NCI-H1694 (cell line): ENCODE results near the gene CCR6.
"Not testable (repeated sequence)": the region's sequence is repeated elsewhere in the genome, so short reads cannot be mapped to it uniquely, and the experiment has no call there.

ENCODE experiments used
- DNase-seq: peaks from one replicate; lab custom pipeline; 2025; lab: John Stamatoyannopoulos, UW

The CCR6 gene

GRCh38 chr6:167172011-167172410, 49.1 kb downstream of the CCR6 start:
- not testable (repeated sequence) for DNase-seq

GRCh38 chr6:167177271-167177670, 54.4 kb downstream of the CCR6 start:
- not testable (repeated sequence) for DNase-seq

DNA sequence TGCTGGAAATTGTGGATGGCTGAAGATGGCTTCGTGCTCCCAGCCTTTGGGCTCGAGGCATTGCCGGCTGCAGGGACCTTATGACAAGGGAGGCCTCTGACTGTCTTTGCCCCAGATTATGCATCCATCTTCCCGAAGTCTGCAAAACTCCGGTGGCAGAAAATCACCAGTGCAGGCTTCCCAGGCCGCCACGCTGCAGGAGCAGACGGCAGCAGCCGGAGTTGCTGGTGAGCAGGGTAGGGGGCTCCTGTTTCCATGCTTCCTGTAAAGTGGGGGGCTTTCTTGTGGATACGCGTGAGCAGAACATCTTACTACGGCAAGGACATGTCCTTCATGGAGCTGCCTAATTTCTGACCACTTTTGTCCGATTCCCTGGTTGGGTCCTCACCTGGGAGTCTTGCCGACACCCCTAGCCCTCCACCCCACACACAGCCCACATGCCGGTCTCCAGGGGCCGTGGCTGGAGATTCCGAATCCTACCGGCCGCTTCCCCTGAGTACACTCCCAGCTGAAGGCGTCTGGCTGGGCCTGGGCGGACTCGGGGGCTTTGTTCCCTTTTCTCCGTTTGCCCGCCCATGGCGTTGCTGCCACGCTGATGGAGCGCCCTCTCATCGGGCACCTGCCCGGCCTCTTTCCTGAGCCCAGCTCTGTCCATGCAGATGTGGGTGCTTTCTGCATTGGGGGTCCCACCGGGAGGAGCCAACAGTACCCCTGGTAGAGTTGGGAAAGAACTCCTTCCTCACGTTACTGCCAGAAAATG, 56.2 kb downstream of the CCR6 start:
- DNase-seq, result not testable (repeated sequence)

DNA sequence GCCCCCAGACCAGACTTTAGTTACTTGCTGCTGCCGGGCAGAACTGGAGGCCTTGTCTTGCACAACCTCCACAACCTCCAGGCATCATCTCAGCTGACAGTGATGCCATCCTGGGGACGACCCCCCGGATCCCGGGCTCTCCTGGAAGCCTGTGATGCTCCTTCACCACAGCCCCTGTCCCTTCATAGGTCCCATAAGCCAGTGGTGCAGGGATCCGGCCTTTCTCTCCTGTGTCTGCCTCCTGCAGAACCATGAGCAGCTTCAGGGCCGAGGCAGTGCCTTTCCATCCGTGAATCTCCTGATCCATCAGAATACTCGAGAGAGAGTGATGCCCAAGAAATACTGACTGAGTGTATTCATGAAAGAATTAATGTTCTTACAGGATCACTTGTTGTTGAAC, 57.2 kb downstream of the CCR6 start:
- DNase-seq, result not testable (repeated sequence)

- DNase-seq, result not testable (repeated sequence)
Observed at GRCh38 chr6:167181351-167181750, 58.5 kb downstream of the CCR6 start.

- DNase-seq, result not testable (repeated sequence)
Observed at GRCh38 chr6:167182913-167183314, 60.0 kb downstream of the CCR6 start.

DNA sequence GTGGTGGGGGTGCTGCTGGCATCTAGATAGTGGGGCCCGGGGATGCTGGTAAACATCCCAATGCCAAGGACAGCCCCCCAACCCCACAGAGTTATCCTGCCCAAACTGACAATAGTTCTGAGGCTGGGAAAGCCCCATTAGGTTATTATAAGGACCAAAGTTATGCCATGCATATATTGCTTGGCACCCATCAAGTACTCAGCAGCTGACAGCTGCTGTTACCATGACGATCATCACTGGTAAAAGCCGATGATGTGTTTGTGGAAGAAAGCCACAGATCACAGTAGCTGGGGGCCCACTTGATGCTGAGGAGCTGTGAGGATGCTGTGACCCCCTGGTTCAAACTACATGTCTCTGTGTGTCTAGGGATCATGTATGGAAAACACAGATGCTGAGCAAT, 62.2 kb downstream of the CCR6 start:
- not testable (repeated sequence) for DNase-seq

DNA sequence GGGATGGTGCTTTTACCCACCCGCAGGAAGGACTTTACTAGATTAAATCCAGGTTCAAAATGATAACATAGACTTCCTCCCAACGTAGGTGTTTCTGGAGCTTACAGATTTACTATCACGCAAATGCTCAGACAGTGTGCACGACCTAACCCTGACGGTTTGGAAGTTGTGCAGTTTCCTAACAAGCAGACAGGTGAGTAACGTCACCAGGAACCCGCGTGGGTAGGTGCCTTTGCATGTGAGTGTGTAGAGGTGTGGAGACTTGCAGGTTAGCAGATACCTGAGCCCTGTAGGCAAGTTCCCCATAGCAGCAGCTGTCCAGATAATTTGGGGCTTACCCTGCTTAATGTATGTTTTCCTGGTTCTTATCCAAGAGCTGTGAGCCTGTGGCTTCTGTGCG, 64.4 kb downstream of the CCR6 start:
- not testable (repeated sequence) for DNase-seq
